ENCODE measurements around the gene CFAP46. TPM values are rescaled to one million over a fixed set of nuclear protein-coding genes. Genes with fewer than 3 reads are reported as not detected.

CFAP46 gene
- total RNA-seq, 4 donors from 2014 or later, result 0.29 to 9.0 (median 2.7) TPM

DNA sequence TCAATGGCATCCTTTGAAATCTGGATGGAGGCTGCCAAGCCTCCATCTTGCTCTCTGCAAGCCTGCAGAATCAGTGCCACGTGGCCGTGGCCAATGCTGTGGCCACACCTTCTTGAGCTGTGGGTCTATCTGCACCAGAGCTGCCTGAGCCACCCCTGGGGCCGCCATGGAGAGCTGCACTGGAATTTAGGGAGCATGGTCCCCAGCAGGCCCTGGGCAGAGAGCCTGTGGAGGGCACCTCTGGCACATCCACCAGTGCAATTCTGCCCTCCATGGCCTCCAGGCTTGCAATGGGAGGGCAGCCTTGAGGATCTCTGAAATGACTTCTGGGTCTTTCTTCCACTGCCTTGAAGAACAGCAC lies 100.8 kb downstream of the CFAP46 start:
- H3K4me1 ChIP-seq, result no peaks in the 10 kb centered on the region
- H3K9me3 ChIP-seq, result peaks cover 0 to 9% of the 10 kb centered on the region in 2 donors
- no peak overlapping the region for H3K27ac ChIP-seq
- no peaks in the 10 kb centered on the region for H3K27me3 ChIP-seq
- intact Hi-C loops (cut with DNase I; ENCODE audit: low total_unique reads), result no loop called here
- DNase-seq, result no peak
- H3K4me3 ChIP-seq, result no peak overlapping the region
- H3K36me3 ChIP-seq, result no peaks in the 10 kb centered on the region
- TF ChIP-seq, protein P1, sequence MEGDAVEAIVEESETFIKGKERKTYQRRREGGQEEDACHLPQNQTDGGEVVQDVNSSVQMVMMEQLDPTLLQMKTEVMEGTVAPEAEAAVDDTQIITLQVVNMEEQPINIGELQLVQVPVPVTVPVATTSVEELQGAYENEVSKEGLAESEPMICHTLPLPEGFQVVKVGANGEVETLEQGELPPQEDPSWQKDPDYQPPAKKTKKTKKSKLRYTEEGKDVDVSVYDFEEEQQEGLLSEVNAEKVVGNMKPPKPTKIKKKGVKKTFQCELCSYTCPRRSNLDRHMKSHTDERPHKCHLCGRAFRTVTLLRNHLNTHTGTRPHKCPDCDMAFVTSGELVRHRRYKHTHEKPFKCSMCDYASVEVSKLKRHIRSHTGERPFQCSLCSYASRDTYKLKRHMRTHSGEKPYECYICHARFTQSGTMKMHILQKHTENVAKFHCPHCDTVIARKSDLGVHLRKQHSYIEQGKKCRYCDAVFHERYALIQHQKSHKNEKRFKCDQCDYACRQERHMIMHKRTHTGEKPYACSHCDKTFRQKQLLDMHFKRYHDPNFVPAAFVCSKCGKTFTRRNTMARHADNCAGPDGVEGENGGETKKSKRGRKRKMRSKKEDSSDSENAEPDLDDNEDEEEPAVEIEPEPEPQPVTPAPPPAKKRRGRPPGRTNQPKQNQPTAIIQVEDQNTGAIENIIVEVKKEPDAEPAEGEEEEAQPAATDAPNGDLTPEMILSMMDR (IDR thresholded peaks at IDR 0.05), result no peak
- no peak for TF ChIP-seq POLR2A (IDR thresholded peaks at IDR 0.05)

DNA sequence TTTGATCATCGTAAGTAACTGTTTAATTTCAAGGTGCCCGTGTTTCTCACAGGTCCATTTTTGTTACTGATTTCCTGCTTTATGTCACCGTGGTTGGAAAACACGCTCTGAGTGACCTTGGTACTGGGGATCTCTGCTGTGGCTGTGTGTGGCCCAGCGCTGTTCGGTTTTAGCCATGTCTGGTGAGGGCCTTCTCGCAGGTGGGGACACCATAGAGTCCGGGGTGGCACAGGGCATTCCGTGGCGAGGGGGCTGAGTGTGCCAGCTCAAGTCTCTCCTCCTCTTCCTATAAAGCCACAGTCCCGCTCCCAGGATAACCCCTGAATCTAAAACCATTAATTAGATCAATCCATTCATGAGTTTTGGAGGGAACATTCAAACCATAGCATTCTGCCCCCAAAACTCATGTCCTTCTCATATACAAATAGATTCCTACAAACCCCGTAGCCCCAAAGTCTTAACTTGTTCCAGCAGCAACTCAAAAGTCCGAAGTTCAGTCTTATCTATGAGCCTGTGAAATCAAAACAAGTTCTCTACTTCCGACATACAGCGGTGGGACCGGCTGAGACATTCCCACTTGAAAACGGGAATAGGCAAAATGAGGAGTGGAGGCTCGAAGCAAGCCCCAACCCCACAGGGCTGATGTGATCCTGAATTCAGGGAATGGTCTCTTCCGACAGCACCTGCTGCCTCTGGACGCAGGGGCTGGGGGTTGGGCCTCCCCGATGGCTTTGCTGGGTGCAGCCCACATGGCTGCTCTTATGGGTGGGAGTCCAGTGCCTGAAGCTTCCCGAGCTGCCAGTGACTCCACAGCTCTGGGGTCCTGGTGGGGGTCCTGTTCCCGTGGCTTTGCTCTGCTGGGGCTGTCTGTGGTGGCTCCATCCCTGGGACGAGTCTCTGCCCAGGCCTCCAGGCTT lies 101.4 kb downstream of the CFAP46 start:
- H3K4me1 ChIP-seq, result no peaks in the 10 kb centered on the region
- H3K4me3 ChIP-seq, result no peak overlapping the region
- peaks cover 0 to 9% of the 10 kb centered on the region in 2 donors for H3K9me3 ChIP-seq
- intact Hi-C loops (cut with DNase I; ENCODE audit: low total_unique reads), result no loop called here
- TF ChIP-seq, protein P1 (IDR thresholded peaks at IDR 0.05), result no peak
- no peak for TF ChIP-seq POLR2A (IDR thresholded peaks at IDR 0.05)
- H3K27ac ChIP-seq, result no peak overlapping the region
- no peak for DNase-seq
- H3K36me3 ChIP-seq, result no peaks in the 10 kb centered on the region
- H3K27me3 ChIP-seq, result no peaks in the 10 kb centered on the region

DNA sequence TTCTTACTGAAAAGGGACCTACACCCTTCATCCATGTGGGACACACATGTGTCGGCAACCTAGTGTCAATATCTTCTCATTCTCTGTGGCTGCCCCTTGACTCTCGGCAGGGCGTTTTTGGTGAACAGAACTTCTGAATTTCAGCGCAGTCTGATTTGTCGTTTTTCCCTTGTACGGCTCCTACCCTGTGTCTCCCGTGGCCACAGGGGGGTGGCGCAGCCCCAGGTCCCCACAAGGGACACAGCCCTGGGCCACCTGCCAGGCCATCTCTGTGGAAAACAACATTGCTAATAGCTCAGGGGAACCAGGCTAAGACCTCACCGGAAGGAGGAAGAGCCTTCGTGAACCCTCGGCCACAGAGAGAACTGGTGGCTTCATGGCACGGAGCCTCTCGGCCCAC lies 103.3 kb downstream of the CFAP46 start:
- Histone ChIP-seq H3K4me1 (no peaks in the 10 kb centered on the region), H3K36me3 (no peaks in the 10 kb centered on the region), H3K9me3 (peaks cover 0 to 9% of the 10 kb centered on the region in 2 donors), H3K27me3 (peaks cover 0 to 10% of the 10 kb centered on the region in 2 donors), H3K4me3 (no peak overlapping the region), H3K27ac (no peak overlapping the region)
- TF ChIP-seq, protein P1 (IDR thresholded peaks at IDR 0.05), result no peak
- no peak for TF ChIP-seq POLR2A (IDR thresholded peaks at IDR 0.05)
- intact Hi-C loops (cut with DNase I; ENCODE audit: low total_unique reads), result no loop called here
- DNase-seq, result no peak

DNA sequence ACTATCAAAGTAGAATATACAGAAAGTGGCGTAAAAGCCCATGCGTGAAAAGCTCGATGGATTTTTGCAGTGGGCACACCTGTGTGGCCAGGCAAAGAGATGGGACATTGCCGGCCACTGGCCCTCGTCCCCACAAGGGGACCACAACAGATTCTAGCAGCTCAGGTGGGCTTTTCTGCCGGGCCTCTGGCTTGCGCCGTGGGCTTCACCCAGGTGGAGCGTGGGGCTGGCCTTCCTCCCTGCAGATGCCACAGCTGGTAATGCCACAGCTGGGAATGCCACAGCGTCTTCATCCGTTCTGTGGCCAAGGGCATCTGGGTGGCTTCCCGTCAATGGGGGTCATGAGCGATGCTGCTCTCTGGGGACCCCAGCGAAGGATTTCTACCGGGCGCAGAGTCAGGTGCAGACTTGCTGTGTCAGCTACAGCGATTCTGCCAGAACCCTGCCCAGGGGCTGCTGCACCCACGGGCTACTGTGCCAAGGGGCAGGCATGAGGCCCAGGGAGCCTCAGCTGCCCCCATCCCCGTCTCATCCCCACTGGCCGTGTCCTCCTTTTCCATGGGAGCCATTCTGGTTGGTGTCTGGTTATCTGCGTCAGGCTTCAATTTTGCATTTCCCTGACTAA lies 103.9 kb downstream of the CFAP46 start:
- Histone ChIP-seq H3K4me1 (no peaks in the 10 kb centered on the region), H3K4me3 (no peak overlapping the region), H3K27me3 (peaks cover 0 to 17% of the 10 kb centered on the region in 2 donors), H3K27ac (no peak overlapping the region), H3K36me3 (no peaks in the 10 kb centered on the region), H3K9me3 (peaks cover 0 to 9% of the 10 kb centered on the region in 2 donors)
- DNase-seq, result no peak
- TF ChIP-seq, protein P1 (IDR thresholded peaks at IDR 0.05), result no peak
- no peak for TF ChIP-seq POLR2A (IDR thresholded peaks at IDR 0.05)
- intact Hi-C loops (cut with DNase I; ENCODE audit: low total_unique reads), result no loop called here

DNA sequence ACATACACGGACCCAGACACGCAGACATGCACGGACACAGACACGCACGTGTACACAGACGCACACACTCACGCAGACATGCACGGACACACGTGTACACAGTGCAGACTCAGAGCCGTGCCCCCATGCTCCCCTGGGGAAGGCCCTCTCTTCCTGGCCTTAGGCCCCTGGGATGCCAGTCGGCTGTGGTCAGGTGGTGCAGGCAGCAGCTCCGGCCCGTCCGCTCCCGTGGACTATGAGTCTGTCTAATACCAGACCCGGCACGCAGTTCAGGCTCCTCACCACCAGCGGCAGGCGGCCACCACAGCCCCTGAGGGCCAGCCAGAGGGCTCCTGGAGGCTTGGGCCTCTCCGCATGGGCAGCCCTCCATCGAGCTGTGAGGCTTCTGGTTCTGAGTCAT lies 104.5 kb downstream of the CFAP46 start:
- intact Hi-C loops (cut with DNase I; ENCODE audit: low total_unique reads), result no loop called here
- no peaks in the 10 kb centered on the region for H3K4me1 ChIP-seq
- no peak overlapping the region for H3K27ac ChIP-seq
- DNase-seq, result no peak
- no peak for TF ChIP-seq POLR2A (IDR thresholded peaks at IDR 0.05)
- TF ChIP-seq, protein P1 (IDR thresholded peaks at IDR 0.05), result no peak
- no peak overlapping the region for H3K4me3 ChIP-seq
- peaks cover 0 to 19% of the 10 kb centered on the region in 2 donors for H3K27me3 ChIP-seq
- no peaks in the 10 kb centered on the region for H3K36me3 ChIP-seq
- H3K9me3 ChIP-seq, result peaks cover 0 to 4% of the 10 kb centered on the region in 2 donors

Measured in uterus (tissue), 4 donors.